IMR-90 (cell line): ENCODE measurements around the gene VPS4B.
A peak's percentile ranks its signal among the peaks of the same experiment; 100 is the strongest.

Experiments used
- CTCF ChIP-seq: conservative IDR thresholded peaks from 2 replicates; pipeline ENCODE4 v1.5.1; 2012; ENCODE audit warnings: mild to moderate bottlenecking, low read depth, low read length, improper control_type of control experiment
- NFE2L2 ChIP-seq: fragments of 150-350 bp; IDR thresholded peaks from 2 replicates; pipeline ENCODE4 v1.6.1; 2016; ENCODE audit warnings: low read depth, mild to moderate bottlenecking, low read length
- POLR2A ChIP-seq: IDR thresholded peaks from 2 replicates; pipeline ENCODE4 v1.6.1; 2012; ENCODE audit warnings: mild to moderate bottlenecking, low read depth, low read length
- RAD21 ChIP-seq: IDR thresholded peaks from 2 replicates; pipeline ENCODE4 v1.6.1; 2012; ENCODE audit warnings: low read length, improper control_type of control experiment

- no peak for TF ChIP-seq CTCF
- TF ChIP-seq POLR2A: no peak
- TF ChIP-seq NFE2L2: 0 out of 2 replicates have a peak, but pooled peaks have one; percentile 15
- no peak for TF ChIP-seq RAD21
Measured at GRCh38 chr18:63464434-63464833, 42.2 kb upstream of the VPS4B start.
